HL-60 (cell line): ENCODE data around the gene SYT13.

ENCODE experiments used
- GABPA ChIP-seq: IDR thresholded peaks from 2 replicates; pipeline ENCODE4 v1.6.1; 2012; ENCODE audit warnings: low read depth
- POLR2AphosphoS5 ChIP-seq: IDR thresholded peaks from 2 replicates; pipeline ENCODE4 v1.6.1; 2012; ENCODE audit warnings: low read depth
- TF ChIP-seq, protein P1 (sequence below): IDR thresholded peaks from one replicate; pipeline ENCODE4 v1.5.1; 2011; ENCODE audit warnings: low read length, control low read depth, inconsistent platforms; ENCODE audit not compliant: insufficient read depth
- TF ChIP-seq, protein P2 (sequence below): IDR thresholded peaks from 2 replicates; pipeline ENCODE4 v1.6.1; 2012; ENCODE audit warnings: low read depth; ENCODE audit not compliant: insufficient replicate concordance

DNA sequence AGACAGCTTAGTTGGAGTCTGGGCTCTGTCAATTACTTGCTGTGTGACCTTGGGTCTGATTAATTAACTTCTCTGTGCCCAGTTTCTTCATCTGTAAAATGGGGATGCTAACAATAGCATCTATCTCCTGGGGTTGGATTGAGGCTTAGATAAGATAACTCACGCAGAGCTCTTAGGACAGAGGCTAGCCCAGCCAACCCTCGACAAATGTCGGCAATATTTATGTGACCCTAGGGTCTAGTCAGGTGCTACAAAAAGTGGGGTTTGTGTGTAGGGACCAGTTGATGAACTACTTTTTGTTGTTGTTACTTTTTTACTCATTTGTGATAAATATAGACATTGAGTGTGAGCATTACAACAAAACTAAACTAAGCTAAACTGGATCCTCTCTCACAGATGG is 22.4 kb downstream of the SYT13 start:
- TF ChIP-seq, protein P1, sequence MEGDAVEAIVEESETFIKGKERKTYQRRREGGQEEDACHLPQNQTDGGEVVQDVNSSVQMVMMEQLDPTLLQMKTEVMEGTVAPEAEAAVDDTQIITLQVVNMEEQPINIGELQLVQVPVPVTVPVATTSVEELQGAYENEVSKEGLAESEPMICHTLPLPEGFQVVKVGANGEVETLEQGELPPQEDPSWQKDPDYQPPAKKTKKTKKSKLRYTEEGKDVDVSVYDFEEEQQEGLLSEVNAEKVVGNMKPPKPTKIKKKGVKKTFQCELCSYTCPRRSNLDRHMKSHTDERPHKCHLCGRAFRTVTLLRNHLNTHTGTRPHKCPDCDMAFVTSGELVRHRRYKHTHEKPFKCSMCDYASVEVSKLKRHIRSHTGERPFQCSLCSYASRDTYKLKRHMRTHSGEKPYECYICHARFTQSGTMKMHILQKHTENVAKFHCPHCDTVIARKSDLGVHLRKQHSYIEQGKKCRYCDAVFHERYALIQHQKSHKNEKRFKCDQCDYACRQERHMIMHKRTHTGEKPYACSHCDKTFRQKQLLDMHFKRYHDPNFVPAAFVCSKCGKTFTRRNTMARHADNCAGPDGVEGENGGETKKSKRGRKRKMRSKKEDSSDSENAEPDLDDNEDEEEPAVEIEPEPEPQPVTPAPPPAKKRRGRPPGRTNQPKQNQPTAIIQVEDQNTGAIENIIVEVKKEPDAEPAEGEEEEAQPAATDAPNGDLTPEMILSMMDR = no peak
- TF ChIP-seq POLR2AphosphoS5 (no peak), GABPA (no peak)
- TF ChIP-seq, protein P2, sequence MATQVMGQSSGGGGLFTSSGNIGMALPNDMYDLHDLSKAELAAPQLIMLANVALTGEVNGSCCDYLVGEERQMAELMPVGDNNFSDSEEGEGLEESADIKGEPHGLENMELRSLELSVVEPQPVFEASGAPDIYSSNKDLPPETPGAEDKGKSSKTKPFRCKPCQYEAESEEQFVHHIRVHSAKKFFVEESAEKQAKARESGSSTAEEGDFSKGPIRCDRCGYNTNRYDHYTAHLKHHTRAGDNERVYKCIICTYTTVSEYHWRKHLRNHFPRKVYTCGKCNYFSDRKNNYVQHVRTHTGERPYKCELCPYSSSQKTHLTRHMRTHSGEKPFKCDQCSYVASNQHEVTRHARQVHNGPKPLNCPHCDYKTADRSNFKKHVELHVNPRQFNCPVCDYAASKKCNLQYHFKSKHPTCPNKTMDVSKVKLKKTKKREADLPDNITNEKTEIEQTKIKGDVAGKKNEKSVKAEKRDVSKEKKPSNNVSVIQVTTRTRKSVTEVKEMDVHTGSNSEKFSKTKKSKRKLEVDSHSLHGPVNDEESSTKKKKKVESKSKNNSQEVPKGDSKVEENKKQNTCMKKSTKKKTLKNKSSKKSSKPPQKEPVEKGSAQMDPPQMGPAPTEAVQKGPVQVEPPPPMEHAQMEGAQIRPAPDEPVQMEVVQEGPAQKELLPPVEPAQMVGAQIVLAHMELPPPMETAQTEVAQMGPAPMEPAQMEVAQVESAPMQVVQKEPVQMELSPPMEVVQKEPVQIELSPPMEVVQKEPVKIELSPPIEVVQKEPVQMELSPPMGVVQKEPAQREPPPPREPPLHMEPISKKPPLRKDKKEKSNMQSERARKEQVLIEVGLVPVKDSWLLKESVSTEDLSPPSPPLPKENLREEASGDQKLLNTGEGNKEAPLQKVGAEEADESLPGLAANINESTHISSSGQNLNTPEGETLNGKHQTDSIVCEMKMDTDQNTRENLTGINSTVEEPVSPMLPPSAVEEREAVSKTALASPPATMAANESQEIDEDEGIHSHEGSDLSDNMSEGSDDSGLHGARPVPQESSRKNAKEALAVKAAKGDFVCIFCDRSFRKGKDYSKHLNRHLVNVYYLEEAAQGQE = no peak
